GM18873 (cell line): ENCODE results near the gene NUDT9.
"Not testable (repeated sequence)": the region's sequence is repeated elsewhere in the genome, so short reads cannot be mapped to it uniquely, and the experiment has no call there.

ENCODE experiments used
- ATAC-seq: cut with Tn5 transposase; IDR thresholded peaks from one replicate; pipeline ENCODE4 v1.9.1; 2021; ENCODE audit warnings: mild to moderate bottlenecking, moderate library complexity, moderate number of reproducible peaks; ENCODE audit not compliant: unreplicated experiment, low FRiP score

The NUDT9 gene

GRCh38 chr4:87406462-87406861, 15.9 kb upstream of the NUDT9 start:
- no peak for ATAC-seq

GRCh38 chr4:87406902-87407301, 15.5 kb upstream of the NUDT9 start:
- not testable (repeated sequence) for ATAC-seq

GRCh38 chr4:87409420-87409939, 12.9 kb upstream of the NUDT9 start:
- ATAC-seq, result no peak

- no peak for ATAC-seq
Measured at GRCh38 chr4:87410157-87410556, 12.2 kb upstream of the NUDT9 start.

- ATAC-seq, result no peak
Measured at GRCh38 chr4:87410679-87411078, 11.7 kb upstream of the NUDT9 start.

GRCh38 chr4:87414816-87415215, 7.6 kb upstream of the NUDT9 start:
- ATAC-seq, result no peak

GRCh38 chr4:87416965-87417364, 5.4 kb upstream of the NUDT9 start:
- no peak for ATAC-seq

- not testable (repeated sequence) for ATAC-seq
Measured at GRCh38 chr4:87418410-87418809, 4.0 kb upstream of the NUDT9 start.

GRCh38 chr4:87419578-87420249, 2.7 kb upstream of the NUDT9 start:
- no peak for ATAC-seq

- ATAC-seq, result no peak
Measured at GRCh38 chr4:87420276-87420830, 2.0 kb upstream of the NUDT9 start.

- ATAC-seq, result no peak
Measured at GRCh38 chr4:87423317-87424098, 1.1 kb downstream of the NUDT9 start.

GRCh38 chr4:87424099-87424543, 1.7 kb downstream of the NUDT9 start:
- not testable (repeated sequence) for ATAC-seq

- no peak for ATAC-seq
Measured at GRCh38 chr4:87425711-87426110, 3.3 kb downstream of the NUDT9 start.

- ATAC-seq, result no peak
Measured at GRCh38 chr4:87426865-87427517, 4.6 kb downstream of the NUDT9 start.

- ATAC-seq, result no peak
Measured at GRCh38 chr4:87427518-87427868, 5.1 kb downstream of the NUDT9 start.

GRCh38 chr4:87428979-87429378, 6.6 kb downstream of the NUDT9 start:
- ATAC-seq, result no peak

- no peak for ATAC-seq
Measured at GRCh38 chr4:87430038-87430437, 7.7 kb downstream of the NUDT9 start.

- ATAC-seq, result no peak
Measured at GRCh38 chr4:87433342-87433741, 11.0 kb downstream of the NUDT9 start.

GRCh38 chr4:87442889-87443288, 20.5 kb downstream of the NUDT9 start:
- ATAC-seq, result no peak

- no peak for ATAC-seq
Measured at GRCh38 chr4:87444741-87445140, 22.4 kb downstream of the NUDT9 start.

GRCh38 chr4:87445964-87446363, 23.6 kb downstream of the NUDT9 start:
- no peak for ATAC-seq
